Stimulated activated naive CD8-positive, alpha-beta T cell treated with anti-CD3 and anti-CD28 coated beads, Interleukin-15, Interleukin-2, amounts not matched to agents 100 ng/mL and 50 ng/mL, for 24 hours (primary cell): ENCODE measurements around the gene TMEM272.

Experiments
- H3K27ac Mint-ChIP-seq: one replicate; pipeline ENCODE4 v1.8.0; 2021; ENCODE audit warnings: mild to moderate bottlenecking, mixed read lengths
- H3K27me3 Mint-ChIP-seq: one replicate; pipeline ENCODE4 v1.8.0; 2021; ENCODE audit warnings: mixed read lengths
- H3K36me3 Mint-ChIP-seq: one replicate; pipeline ENCODE4 v1.8.0; 2021; ENCODE audit warnings: low read depth, mixed read lengths
- H3K4me1 Mint-ChIP-seq: one replicate; pipeline ENCODE4 v1.8.0; 2021; ENCODE audit warnings: low read depth, mixed read lengths
- H3K4me3 Mint-ChIP-seq: one replicate; pipeline ENCODE4 v1.8.0; 2021; ENCODE audit warnings: mild to moderate bottlenecking, mixed read lengths
- H3K9me3 Mint-ChIP-seq: one replicate; pipeline ENCODE4 v1.8.0; 2021; ENCODE audit warnings: mixed read lengths

Gene TMEM272

DNA sequence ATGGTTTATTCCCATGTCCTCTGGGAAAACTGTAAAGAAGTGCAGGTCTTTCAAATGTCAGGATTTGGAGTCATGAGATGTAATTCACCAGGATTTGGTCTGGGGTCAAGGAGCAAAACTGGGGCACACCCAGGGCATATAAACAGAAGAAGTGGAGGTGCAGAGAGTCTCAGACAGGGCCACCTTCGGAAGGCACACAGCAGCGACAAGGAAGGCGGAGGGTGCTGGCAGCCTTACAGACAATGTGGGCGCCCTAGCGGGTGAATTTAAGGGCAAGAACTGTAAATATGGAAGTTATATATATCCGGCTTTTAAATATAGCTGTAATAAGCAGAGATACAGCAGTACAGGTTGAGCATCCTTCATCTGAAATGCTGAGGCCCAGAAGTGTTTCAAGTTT lies 72.2 kb downstream of the TMEM272 start:
- Mint-ChIP-seq H3K9me3 (no peaks in the 10 kb centered on the region), H3K27me3 (no peaks in the 10 kb centered on the region), H3K36me3 (peaks cover 3% of the 10 kb centered on the region), H3K4me3 (no peak overlapping the region), H3K4me1 (no peaks in the 10 kb centered on the region), H3K27ac (no peak overlapping the region)

DNA sequence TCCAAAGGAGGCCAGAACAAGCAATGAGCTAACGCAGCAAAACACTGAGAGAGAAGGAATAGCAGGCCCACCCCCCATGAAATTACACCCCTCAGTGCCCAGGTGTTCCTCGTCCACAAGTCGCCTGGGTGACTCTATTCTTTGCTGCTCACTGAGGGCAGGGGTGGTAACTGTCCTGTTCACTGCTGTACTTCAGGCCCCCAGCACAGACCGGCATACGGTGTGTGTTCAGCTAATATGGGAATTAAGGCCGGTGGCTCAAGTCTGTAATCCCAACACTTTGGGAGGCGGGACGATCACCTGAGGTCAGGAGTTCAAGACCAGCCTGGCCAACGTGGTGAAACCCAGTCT lies 72.9 kb downstream of the TMEM272 start:
- no peak overlapping the region for H3K4me3 Mint-ChIP-seq
- no peak overlapping the region for H3K27ac Mint-ChIP-seq
- H3K36me3 Mint-ChIP-seq: peaks cover 3% of the 10 kb centered on the region
- H3K4me1 Mint-ChIP-seq: no peaks in the 10 kb centered on the region
- no peaks in the 10 kb centered on the region for H3K9me3 Mint-ChIP-seq
- no peaks in the 10 kb centered on the region for H3K27me3 Mint-ChIP-seq

DNA sequence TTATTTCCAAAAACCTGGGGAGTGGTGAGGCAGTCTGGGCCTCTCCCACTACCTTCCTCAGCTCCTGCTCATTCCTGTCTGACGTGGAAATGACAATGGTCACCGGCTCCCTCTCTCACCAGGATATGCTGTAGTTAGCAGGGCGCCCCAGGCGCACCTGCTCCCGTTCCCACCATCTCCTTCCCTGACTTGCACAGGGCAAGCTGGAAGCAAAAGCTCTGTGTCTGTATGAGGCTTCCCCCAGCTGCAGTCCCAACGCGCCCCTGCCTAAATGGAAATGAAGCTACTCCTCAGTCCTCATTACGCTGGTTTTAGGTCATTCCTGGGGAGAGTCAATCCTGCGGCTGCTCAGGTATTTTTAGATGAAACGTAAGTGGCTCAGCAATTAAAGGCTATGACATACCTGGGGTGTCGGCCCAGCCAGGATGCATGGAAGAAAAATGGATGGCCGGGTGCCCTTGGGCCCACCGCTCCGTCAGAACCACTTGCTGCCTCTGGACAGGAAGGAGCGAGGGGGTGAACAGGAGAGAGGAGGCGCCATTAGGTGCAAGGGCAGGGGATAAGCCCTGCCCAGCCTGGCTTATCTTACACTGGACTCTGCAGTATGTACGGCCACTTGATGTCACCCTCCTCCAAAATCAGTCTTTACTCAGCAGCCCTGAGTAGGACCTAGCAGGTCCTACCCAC lies 73.4 kb downstream of the TMEM272 start:
- Mint-ChIP-seq H3K4me3 (no peak overlapping the region), H3K9me3 (no peaks in the 10 kb centered on the region), H3K27me3 (no peaks in the 10 kb centered on the region), H3K4me1 (peaks cover 3% of the 10 kb centered on the region), H3K27ac (no peak overlapping the region), H3K36me3 (peaks cover 3% of the 10 kb centered on the region)

DNA sequence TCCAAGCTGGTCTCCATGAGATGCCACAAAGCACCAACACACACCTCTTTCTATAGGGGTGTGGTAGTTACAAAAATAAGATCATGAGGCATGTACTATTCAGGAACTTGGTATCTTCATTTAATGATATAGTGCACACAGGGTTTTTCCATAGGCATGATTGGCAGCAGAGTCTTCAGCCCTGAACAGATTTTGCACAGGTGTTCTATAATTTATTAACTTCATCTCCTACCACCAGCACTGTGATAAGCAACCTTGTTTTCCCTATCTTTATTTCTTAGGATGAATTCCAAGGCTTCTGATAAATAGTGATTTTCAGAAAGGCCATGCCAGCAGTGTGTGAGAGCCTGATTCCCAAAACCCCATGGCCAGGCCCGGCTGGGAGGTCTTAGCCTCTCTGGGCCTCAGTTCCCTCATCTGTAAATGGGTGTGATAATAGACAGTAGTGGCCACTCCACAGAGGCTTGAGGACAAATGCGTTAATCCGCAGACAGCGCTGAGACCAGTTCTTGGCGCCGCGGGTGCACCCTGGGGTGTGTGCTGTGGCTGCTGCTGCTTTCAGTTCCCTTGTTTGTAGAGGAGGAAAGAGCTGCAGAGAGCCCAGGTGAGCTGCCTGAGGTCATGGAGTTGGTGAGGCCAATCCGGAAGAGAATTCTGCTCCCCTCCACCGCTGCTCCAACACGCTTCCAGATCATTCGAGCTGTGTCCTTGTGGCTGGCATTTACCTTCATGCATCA lies 74.1 kb downstream of the TMEM272 start:
- no peak overlapping the region for H3K4me3 Mint-ChIP-seq
- H3K36me3 Mint-ChIP-seq: peaks cover 3% of the 10 kb centered on the region
- no peak overlapping the region for H3K27ac Mint-ChIP-seq
- H3K4me1 Mint-ChIP-seq: peaks cover 10% of the 10 kb centered on the region
- no peaks in the 10 kb centered on the region for H3K27me3 Mint-ChIP-seq
- H3K9me3 Mint-ChIP-seq: no peaks in the 10 kb centered on the region

DNA sequence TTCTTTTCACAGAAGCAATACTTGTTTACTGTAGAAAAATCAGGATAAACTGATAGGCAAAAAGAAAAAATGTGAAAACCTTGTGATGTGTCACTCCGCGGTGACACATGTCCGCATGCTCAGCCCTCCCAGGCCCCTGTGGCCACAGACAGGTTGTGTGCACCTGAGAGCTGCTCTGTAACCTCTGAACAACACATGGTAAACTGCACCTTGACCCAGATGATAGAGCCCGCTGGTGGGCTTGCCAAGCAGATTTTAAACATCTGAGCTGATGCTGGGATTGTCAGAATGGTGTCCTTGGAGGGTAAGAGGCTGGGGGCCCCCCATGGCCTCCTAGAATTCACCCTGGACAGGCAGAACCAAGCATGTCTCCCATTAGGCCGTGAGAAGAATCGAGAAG lies 74.8 kb downstream of the TMEM272 start:
- peaks cover 17% of the 10 kb centered on the region for H3K4me1 Mint-ChIP-seq
- H3K36me3 Mint-ChIP-seq: peaks cover 3% of the 10 kb centered on the region
- no peak overlapping the region for H3K27ac Mint-ChIP-seq
- H3K4me3 Mint-ChIP-seq: no peak overlapping the region
- no peaks in the 10 kb centered on the region for H3K27me3 Mint-ChIP-seq
- no peaks in the 10 kb centered on the region for H3K9me3 Mint-ChIP-seq

DNA sequence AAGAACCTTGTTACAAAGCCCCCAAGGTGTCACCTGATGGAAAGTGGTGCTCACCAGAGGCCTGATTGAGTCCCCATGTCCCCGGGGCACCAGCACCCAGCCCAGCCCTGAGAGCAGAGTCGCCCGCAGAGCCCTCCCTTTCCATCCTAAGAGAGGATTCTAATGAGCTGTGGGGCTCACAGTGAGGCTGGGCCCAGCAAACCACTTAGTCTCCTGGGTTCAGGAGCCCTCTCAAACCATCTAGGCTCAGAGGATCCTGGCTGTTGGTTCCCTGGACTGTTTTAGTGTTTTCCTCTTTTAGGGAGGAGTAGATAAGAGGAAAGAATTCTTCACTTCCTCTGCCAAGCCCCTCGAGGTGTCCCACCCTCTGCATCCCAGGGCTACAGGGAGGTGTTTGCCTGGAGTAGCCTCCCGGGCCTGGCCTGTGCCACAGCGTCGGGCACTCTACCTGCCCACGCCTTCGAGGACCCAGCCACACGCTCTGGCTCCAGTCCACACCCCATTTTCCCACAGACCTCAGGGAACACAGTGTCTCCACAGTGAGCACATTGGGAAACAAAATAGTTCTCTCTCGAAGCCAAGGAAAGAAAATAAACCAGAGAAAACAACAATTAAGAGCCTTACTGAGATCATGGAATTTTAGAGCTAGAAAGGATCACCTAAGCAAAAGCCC lies 75.4 kb downstream of the TMEM272 start:
- Mint-ChIP-seq H3K4me3 (no peak overlapping the region), H3K4me1 (peaks cover 23% of the 10 kb centered on the region), H3K27me3 (no peaks in the 10 kb centered on the region), H3K36me3 (peaks cover 3% of the 10 kb centered on the region), H3K9me3 (no peaks in the 10 kb centered on the region), H3K27ac (no peak overlapping the region)

DNA sequence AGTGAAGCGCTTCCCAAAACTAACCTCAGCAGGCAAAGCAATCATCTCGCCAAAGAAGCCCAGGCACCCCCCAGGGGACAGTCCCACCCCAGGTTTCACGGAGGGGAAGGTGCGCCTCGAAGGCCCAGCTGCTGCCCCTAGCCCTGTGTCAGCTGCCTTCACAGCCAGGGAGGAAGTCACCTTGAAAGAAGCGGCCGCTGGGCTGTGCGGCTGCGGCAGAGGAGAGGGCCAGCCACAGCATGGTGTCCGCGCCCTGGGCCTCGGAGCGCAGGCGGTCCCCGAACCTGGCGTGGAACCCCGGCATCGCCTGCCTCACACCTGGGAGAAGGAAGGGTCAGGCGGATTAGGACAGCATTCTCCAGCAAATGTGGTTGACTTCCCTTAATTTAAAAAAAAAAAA lies 76.0 kb downstream of the TMEM272 start:
- peaks cover 3% of the 10 kb centered on the region for H3K36me3 Mint-ChIP-seq
- no peak overlapping the region for H3K4me3 Mint-ChIP-seq
- no peak overlapping the region for H3K27ac Mint-ChIP-seq

DNA sequence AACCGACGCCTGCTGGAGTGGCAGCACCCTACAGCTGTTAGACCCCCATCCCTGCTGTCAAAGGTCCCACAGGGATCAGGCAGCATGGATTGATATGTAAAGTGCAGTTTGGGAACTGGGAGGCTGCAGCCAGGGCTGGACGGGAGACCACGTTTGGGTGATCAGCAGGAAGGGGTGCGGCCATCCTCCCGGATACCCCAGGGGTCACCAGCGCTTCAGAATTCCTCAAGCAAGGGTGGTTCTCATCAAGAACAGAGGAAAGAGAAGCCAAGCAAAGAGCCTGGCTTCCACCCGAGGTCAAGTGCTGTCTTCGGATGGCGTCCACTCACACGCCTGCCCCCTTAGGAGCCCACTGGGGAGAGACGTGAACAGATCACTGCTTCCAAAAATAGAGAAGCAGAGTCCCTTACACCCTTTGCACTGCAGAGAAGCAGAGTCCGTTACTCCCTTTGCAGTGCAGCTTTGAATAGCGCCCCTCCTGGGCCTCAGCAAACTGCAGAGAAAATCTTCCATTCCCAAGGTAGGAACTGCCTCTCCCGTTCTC lies 76.5 kb downstream of the TMEM272 start:
- Mint-ChIP-seq H3K36me3 (peaks cover 3% of the 10 kb centered on the region), H3K27me3 (no peaks in the 10 kb centered on the region), H3K4me3 (no peak overlapping the region), H3K9me3 (no peaks in the 10 kb centered on the region), H3K27ac (no peak overlapping the region), H3K4me1 (peaks cover 34% of the 10 kb centered on the region)

More for the DNA sequence above, 76.0 kb downstream of the TMEM272 start:
- Mint-ChIP-seq H3K4me1 (peaks cover 28% of the 10 kb centered on the region), H3K9me3 (no peaks in the 10 kb centered on the region), H3K27me3 (no peaks in the 10 kb centered on the region)

DNA sequence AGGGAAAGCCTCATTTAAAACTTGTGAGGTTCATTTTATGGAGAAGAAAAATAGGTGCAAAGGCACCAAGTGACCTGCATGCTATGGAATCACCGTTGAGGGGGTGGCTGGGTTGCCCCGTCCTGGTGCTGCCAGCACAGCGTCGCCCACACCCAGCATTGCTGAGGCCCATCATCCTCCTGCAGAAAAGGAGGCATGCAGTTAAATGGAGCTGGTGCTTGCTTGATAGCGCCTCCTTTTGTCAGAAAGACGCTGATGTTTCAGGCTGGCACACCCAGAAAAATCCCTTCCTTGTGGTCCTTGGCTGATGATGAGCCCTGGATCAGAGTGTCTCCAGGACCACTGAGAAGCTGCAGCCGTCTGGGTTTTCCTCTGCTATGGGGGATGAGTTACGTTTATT lies 77.9 kb downstream of the TMEM272 start:
- Mint-ChIP-seq H3K36me3 (peaks cover 13% of the 10 kb centered on the region), H3K27me3 (no peaks in the 10 kb centered on the region), H3K9me3 (no peaks in the 10 kb centered on the region), H3K4me1 (peaks cover 47% of the 10 kb centered on the region), H3K27ac (no peak overlapping the region), H3K4me3 (no peak overlapping the region)

DNA sequence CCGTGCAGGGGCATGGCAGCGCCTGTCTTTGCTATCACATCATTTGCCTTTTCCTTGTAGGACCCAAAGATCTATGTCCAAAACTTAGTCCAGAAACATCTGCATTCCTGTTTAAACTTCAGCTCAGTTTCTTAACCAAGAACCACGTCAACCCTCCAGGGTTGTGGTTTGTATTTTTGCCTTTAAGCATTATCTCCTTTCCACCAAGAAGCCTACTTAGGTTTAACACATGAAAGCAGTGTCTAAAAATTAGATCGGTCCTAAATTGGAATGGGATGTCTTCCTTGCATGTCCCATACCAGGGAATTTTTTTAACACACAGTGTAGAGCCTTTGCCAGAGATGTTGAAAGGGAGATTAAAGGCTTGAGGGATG lies 79.8 kb downstream of the TMEM272 start:
- no peaks in the 10 kb centered on the region for H3K9me3 Mint-ChIP-seq
- peaks cover 49% of the 10 kb centered on the region for H3K4me1 Mint-ChIP-seq
- no peaks in the 10 kb centered on the region for H3K27me3 Mint-ChIP-seq
- H3K36me3 Mint-ChIP-seq: peaks cover 26% of the 10 kb centered on the region
- H3K4me3 Mint-ChIP-seq: peak overlapping the region; percentile 84
- H3K27ac Mint-ChIP-seq: peak overlapping the region; percentile 92

DNA sequence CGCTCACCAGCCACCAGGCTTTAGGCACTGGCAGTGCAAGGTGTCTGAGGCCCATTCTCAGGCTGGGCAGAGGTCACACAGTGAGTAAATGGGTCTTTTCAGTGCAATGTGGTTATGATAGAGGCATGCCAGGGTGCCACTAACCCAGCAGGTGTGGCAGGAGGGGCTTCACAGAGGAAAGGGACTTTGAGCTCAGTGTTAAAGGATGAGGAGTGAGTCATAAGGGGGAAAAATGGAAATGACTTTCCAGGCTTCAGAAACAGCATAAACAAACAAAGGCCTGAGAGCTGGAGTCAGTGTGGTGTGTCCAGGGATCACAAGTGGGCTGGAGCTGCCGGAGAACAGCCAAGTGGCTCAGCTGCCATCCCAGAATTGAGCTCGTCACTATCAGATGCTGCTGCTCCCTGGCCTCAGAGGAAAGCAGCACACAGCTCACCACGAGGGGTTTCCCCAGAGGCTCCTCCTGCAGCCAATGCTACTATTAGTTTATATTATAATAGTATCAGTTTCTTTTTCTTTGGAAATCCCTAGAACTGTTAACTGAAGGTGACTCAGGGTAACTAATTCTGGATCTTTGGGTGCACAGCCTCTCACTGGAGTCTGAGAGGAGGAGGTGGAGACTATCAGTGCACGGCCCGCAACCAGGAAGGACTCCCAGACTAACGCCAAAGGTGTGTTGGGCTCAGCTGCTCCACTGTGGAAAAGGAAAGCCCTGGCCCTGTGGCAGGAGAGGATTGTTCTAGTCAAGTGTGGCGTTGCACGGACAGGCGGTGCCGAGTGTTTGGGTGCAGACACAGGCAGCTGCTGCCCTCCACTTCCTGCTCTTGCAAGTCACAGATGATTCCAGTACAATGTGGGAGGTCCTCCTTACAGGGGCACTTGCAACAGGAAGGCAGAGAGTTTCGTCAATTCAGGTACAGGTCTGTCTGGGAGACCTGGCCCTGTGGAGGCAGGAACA lies 80.5 kb downstream of the TMEM272 start:
- Mint-ChIP-seq H3K27ac (peak overlapping the region; percentile 92), H3K9me3 (no peaks in the 10 kb centered on the region), H3K36me3 (peaks cover 33% of the 10 kb centered on the region), H3K4me3 (peak overlapping the region; percentile 84), H3K4me1 (peaks cover 49% of the 10 kb centered on the region), H3K27me3 (no peaks in the 10 kb centered on the region)

DNA sequence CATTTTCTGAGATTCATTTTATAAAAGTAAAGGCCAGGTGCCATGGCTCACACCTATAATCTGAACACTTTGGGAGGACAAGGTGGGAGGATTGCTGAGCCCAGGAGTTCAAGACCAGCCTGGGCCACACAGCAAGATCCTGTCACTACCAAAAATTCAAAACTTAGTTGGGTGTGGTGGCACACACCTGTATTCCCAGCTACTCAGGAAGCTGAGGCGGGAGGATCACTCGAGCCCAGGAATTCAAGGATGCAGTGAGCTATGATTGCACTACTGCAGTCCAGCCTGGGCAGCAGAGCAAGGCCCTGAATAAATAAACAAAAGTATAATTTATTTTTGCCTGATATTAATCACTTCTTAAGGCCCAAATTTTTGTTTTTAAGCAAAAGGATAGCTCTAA lies 81.5 kb downstream of the TMEM272 start:
- H3K36me3 Mint-ChIP-seq: peaks cover 34% of the 10 kb centered on the region
- H3K27me3 Mint-ChIP-seq: no peaks in the 10 kb centered on the region
- peak overlapping the region; percentile 92 for H3K27ac Mint-ChIP-seq
- H3K4me3 Mint-ChIP-seq: no peak overlapping the region
- H3K9me3 Mint-ChIP-seq: no peaks in the 10 kb centered on the region
- peaks cover 49% of the 10 kb centered on the region for H3K4me1 Mint-ChIP-seq
